Body of pancreas (tissue), 4 donors: ENCODE data around the gene KRTAP10-2. TPM values are rescaled to one million over a fixed set of nuclear protein-coding genes. Genes with fewer than 3 reads are reported as not detected.
"Not testable (repeated sequence)": the region's sequence is repeated elsewhere in the genome, so short reads cannot be mapped to it uniquely, and the experiment has no call there.

Source experiments
- ATAC-seq: fragments of 150-250 bp; one replicate; pipeline ENCODE4 v1.9.1; 2016
- DNase-seq, 4 donors: peaks; one replicate each; pipeline ENCODE4 v3.0.0-alpha.2; 2019
- H3K27ac ChIP-seq, 4 donors: fragments of 200-600 bp; sonication (generic); 1 replicate in 3 of 4; 2 replicates in 1 of 4; pipeline versions ENCODE4 v1.5.1 to v1.6.1; 2016 to 2019; ENCODE audit warnings: mild to moderate bottlenecking in 1 of 4, mixed read lengths in 1 of 4, moderate library complexity in 1 of 4
- H3K27me3 ChIP-seq, 2 donors: fragments of 200-600 bp; sonication (generic); one replicate each; pipeline ENCODE4 v1.6.0; 2016; ENCODE audit warnings: mild to moderate bottlenecking in 1 of 2
- H3K36me3 ChIP-seq, 2 donors: fragments of 200-600 bp; sonication (generic); replicated peaks in 1 of 2; 2 replicates each; pipeline ENCODE4 v1.5.1; 2016; ENCODE audit warnings: low read depth in 2 of 2; ENCODE audit not compliant: insufficient read depth in 1 of 2
- H3K4me1 ChIP-seq: fragments of 200-600 bp; sonication (generic); one replicate; pipeline ENCODE4 v1.6.0; 2016
- H3K4me3 ChIP-seq, 2 donors: fragments of 200-600 bp; sonication (generic); 1 replicate in 1 of 2; 2 replicates in 1 of 2; pipeline ENCODE4 v1.5.1; 2016 to 2019
- H3K9me3 ChIP-seq, 3 donors: fragments of 200-600 bp; sonication (generic); 1 replicate in 2 of 3; 2 replicates in 1 of 3; pipeline ENCODE4 v1.5.1; 2016
- POLR2A ChIP-seq, 3 donors: fragments of 450-650 bp; IDR thresholded peaks; one replicate each; pipeline ENCODE4 v1.6.1; 2016; ENCODE audit warnings: antibody characterized with exemption in 3 of 3, mild to moderate bottlenecking in 2 of 3
- WGBS, 2 donors: methylation state at CpG; one replicate each; pipeline ENCODE4 v1.1.5; 2017; 5-methylcytosine and 5-hydroxymethylcytosine counted together
- intact Hi-C: fragments of 100-400 bp; cut with DNase I; formaldehyde crosslinking; loops from one replicate; pipeline ENCODE4 v1.15.1; 2023
- total RNA-seq, 2 donors: library from RNA; depleted of rRNA; stranded (reverse); fragments of >200 nt; gene quantifications; one replicate each; pipeline ENCODE4 v1.1.0, GENCODE V29; 2016
- TF ChIP-seq, protein P1 (sequence below), 7 experiments: fragments of 450-650 bp in 4 of 7; fragments of 200-600 bp in 3 of 7; sonication (generic) in 3 of 7; IDR thresholded peaks; one replicate each; pipeline ENCODE4 v1.5.1; 2016 to 2019; ENCODE audit warnings: antibody characterized with exemption in 7 of 7

The KRTAP10-2 gene
- total RNA-seq, 2 donors from 2014 or later, result not detected

DNA sequence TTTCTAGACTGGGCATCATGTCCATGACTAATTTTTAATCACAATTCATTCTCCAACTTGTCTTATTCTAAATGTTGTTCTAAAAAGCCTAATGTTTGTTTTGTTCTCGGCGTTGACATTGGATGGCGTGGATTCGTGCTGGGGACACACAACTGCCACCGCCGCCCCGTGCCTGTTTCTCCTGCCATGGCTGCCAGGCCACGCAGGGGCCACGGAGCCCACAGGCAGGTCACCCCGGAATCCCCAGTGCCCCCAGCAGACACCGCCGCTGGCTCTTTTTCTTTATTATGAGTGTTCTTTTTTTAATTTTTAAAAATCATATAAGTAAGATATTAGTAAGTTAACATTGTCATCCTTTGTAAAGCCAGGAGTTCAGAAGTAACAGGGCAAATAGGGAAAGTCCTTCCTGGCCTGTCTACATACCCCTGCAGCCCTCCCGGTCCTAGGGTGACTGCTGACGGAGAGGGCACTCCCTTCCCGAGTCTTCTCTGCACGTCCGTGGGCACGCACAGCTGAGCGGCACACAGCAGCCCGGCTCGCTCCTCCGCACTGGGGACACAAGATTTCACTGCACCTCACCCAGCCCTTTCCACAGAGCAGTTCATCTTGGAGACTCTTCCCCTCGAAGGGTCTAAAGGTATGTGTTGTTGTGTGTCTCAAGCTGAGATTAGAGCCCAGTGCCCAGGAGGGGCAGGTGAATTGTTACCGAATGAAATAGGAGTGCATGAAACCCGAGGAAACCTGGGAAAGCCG, 43.5 kb downstream of the KRTAP10-2 start:
- intact Hi-C loops, result no loop called here
- Histone ChIP-seq H3K27ac (no peak overlapping the region), H3K36me3 (no peaks in the 10 kb centered on the region), H3K9me3 (no peaks in the 10 kb centered on the region), H3K4me3 (no peak overlapping the region), H3K27me3 (no peaks in the 10 kb centered on the region), H3K4me1 (peaks cover 14% of the 10 kb centered on the region)
- no peak for TF ChIP-seq POLR2A (IDR thresholded peaks at IDR 0.05)
- TF ChIP-seq, protein P1, sequence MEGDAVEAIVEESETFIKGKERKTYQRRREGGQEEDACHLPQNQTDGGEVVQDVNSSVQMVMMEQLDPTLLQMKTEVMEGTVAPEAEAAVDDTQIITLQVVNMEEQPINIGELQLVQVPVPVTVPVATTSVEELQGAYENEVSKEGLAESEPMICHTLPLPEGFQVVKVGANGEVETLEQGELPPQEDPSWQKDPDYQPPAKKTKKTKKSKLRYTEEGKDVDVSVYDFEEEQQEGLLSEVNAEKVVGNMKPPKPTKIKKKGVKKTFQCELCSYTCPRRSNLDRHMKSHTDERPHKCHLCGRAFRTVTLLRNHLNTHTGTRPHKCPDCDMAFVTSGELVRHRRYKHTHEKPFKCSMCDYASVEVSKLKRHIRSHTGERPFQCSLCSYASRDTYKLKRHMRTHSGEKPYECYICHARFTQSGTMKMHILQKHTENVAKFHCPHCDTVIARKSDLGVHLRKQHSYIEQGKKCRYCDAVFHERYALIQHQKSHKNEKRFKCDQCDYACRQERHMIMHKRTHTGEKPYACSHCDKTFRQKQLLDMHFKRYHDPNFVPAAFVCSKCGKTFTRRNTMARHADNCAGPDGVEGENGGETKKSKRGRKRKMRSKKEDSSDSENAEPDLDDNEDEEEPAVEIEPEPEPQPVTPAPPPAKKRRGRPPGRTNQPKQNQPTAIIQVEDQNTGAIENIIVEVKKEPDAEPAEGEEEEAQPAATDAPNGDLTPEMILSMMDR (IDR thresholded peaks at IDR 0.05), result no peak
- WGBS, 2 donors, result 84 to 88% methylated on average over 26 of the region's 26 CpGs
- no peak for ATAC-seq
- DNase-seq, result no peak

DNA sequence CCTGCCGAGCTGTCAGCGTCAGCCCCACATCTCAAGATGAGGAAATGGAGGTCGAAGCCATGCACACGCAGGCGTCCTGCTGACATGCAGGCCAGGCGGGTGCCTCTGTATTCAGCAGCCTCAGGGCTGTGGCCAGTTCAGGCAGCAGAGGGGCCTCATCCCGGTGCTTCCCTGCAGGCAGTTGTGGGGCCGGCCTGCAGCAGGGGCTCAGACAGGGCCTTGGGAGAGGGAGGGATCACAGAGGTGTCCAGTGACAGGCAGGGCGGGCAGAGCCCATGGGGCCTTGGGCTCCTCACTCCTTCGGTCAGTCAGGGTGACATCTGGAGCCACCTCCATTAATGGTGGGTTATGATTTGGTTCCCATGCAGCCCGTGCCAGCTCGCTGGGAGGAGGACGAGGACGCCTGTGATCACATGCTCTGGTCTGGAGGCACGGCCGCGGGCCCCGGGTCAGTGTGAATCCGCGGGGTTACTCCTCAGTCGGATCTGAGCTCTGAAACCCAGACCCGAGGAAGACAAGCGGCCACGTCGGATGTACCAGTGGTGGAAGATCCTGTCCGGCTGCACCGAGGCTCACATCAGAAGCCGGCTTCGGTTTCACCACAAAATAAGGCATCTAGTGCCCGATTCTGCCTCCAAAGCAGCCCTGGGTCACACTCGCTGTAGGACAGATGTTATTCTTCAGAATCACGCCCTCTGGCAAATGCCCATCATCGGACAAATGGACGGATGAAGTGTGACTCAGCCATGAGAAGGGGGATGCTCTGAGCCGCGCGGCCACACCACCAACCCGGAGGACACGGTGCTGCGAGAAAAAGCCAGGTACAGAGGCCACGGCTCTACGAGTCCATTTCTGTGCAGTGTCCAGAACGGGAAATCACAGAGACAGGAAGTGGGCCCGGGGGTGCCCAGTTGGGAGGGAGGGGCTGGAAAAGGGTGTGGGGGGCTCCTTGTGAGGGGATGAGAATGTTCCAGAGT, 44.7 kb downstream of the KRTAP10-2 start:
- WGBS, 2 donors, result 80 to 83% methylated on average over 33 to 40 of the region's 44 CpGs
- no peaks in the 10 kb centered on the region for H3K27me3 ChIP-seq
- DNase-seq, result no peak

DNA sequence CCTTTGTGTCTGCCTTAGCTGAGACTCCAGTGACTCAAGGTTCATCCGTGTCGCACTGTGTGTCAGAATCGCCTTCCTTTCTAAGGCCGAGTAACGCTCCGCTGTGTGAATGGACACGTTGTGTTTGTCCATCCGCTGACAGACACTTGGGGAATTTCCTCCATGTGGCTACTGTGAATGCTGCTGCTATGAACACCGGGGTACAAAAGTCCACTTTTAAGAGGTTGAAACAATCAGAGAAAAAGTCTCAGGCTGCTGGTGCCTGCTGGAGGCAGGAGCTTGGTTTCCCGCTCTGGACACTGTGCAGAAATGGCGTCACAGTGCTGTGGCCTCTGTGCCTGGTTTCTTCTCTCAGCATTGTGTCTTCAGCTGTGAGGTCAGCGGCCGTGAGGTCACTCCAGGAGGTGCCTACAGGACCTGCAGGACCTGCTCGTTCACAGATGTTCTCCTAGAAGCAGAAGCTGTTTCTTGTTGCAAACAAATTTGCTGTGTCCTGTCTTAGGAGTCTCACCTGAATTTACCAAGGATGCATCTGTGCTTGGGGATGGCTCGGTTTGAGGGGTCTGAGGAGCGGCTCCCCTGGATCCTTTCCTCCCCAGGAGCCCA, 45.5 kb downstream of the KRTAP10-2 start:
- Histone ChIP-seq H3K4me1 (peaks cover 12% of the 10 kb centered on the region), H3K27me3 (no peaks in the 10 kb centered on the region), H3K9me3 (no peaks in the 10 kb centered on the region), H3K4me3 (no peak overlapping the region), H3K36me3 (no peaks in the 10 kb centered on the region), H3K27ac (no peak overlapping the region)
- DNase-seq (no peak), ATAC-seq (no peak)
- intact Hi-C loops, result no loop called here
- 53 to 56% methylated on average over 15 to 16 of the region's 16 CpGs for WGBS, 2 donors
- TF ChIP-seq POLR2A (IDR thresholded peaks at IDR 0.05), result no peak
- TF ChIP-seq, protein P1 (IDR thresholded peaks at IDR 0.05), result no peak

More for the DNA sequence above, 44.7 kb downstream of the KRTAP10-2 start:
- Histone ChIP-seq H3K36me3 (no peaks in the 10 kb centered on the region), H3K9me3 (no peaks in the 10 kb centered on the region), H3K4me1 (peaks cover 14% of the 10 kb centered on the region), H3K4me3 (no peak overlapping the region), H3K27ac (no peak overlapping the region)
- TF ChIP-seq, protein P1 (IDR thresholded peaks at IDR 0.05), result no peak
- TF ChIP-seq POLR2A (IDR thresholded peaks at IDR 0.05), result no peak
- intact Hi-C loops, result no loop called here
- no peak for ATAC-seq

DNA sequence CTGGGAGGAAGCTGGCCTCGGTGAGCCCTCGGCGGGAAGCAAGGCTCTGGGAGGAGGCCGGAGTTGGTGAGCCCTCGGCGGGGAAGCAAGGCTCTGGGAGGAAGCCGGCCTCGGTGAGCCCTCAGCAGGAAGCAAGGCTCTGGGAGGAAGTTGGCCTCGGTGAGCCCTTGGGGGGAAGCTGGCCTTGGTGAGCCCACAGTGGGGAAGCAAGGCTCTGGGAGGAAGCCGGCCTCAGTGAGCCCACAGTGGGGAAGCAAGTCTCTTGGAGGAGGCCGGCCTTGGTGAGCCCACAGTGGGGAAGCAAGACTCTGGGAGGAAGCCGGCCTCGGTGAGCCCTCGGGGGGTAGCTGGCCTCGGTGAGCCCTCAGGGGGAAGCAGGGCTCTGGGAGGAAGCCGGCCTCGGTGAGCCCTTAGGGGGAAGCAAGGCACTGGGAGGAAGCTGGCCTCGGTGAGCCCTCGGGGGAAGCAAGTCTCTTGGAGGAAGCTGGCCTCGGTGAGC, 47.4 kb downstream of the KRTAP10-2 start:
- intact Hi-C loops, result no loop called here
- H3K36me3 ChIP-seq, result no peaks in the 10 kb centered on the region
- no peaks in the 10 kb centered on the region for H3K4me1 ChIP-seq
- WGBS, 2 donors, result 62 to 87% methylated on average over 20 of the region's 20 CpGs
- no peak for TF ChIP-seq POLR2A (IDR thresholded peaks at IDR 0.05)
- TF ChIP-seq, protein P1 (IDR thresholded peaks at IDR 0.05), result no peak
- DNase-seq (no peak), ATAC-seq (no peak)
- H3K4me3 ChIP-seq, result no peak overlapping the region
- H3K27me3 ChIP-seq, result no peaks in the 10 kb centered on the region
- H3K9me3 ChIP-seq, result no peaks in the 10 kb centered on the region
- H3K27ac ChIP-seq, result no peak overlapping the region

- H3K9me3 ChIP-seq, H3K4me1 ChIP-seq, ATAC-seq, H3K4me3 ChIP-seq, intact Hi-C loops, H3K27ac ChIP-seq, H3K36me3 ChIP-seq, DNase-seq, H3K27me3 ChIP-seq: not testable (repeated sequence)
- WGBS, 2 donors, result 74 to 80% methylated on average over 22 to 43 of the region's 44 CpGs
These were observed 48.1 kb downstream of the KRTAP10-2 start for GRCh38 chr21:44503006-44503889.
